Tibial artery (tissue), 4 donors: ENCODE results near the gene KRT78.

Source experiments
- DNase-seq, 2 donors: peaks; one replicate each; pipeline ENCODE4 v3.0.0-alpha.2; 2019
- H3K27ac ChIP-seq, 2 donors: fragments of 200-600 bp; sonication (generic) in 1 of 2; 1 replicate in 1 of 2; 2 replicates in 1 of 2; pipeline ENCODE4 v1.5.1; 2018 to 2019; ENCODE audit warnings: mild to moderate bottlenecking in 1 of 2
- H3K27me3 ChIP-seq, 2 donors: fragments of 200-600 bp; sonication (generic) in 1 of 2; one replicate each; pipeline versions ENCODE4 v1.5.1 to v1.6.0; 2016 to 2019
- H3K36me3 ChIP-seq, 3 donors: fragments of 200-600 bp; sonication (generic) in 2 of 3; one replicate each; pipeline ENCODE4 v1.5.1; 2016 to 2019; ENCODE audit warnings: mild to moderate bottlenecking in 2 of 3
- H3K4me1 ChIP-seq, 4 donors: fragments of 200-600 bp; sonication (generic) in 2 of 4; 1 replicate in 3 of 4; 2 replicates in 1 of 4; pipeline ENCODE4 v1.5.1; 2016 to 2019
- H3K4me3 ChIP-seq, 2 donors: fragments of 200-600 bp; sonication (generic) in 1 of 2; 1 replicate in 1 of 2; 2 replicates in 1 of 2; pipeline ENCODE4 v1.5.1; 2018 to 2019; ENCODE audit warnings: mild to moderate bottlenecking in 2 of 2
- H3K9me3 ChIP-seq, 3 donors: fragments of 200-600 bp; sonication (generic) in 1 of 3; one replicate each; pipeline ENCODE4 v1.5.1; 2016 to 2019
- intact Hi-C: fragments of 100-400 bp; cut with DNase I; formaldehyde crosslinking; loops from one replicate; pipeline ENCODE4 v1.15.0; 2023; ENCODE audit warnings: low total_unique reads
- TF ChIP-seq, protein P1 (sequence below), 2 experiments: fragments of 200-600 bp in 1 of 2; fragments of 450-650 bp in 1 of 2; IDR thresholded peaks; one replicate each; pipeline ENCODE4 v1.5.1; 2017 to 2019; ENCODE audit warnings: antibody characterized with exemption in 2 of 2, mild to moderate bottlenecking in 1 of 2, moderate library complexity in 1 of 2

KRT78 gene

DNA sequence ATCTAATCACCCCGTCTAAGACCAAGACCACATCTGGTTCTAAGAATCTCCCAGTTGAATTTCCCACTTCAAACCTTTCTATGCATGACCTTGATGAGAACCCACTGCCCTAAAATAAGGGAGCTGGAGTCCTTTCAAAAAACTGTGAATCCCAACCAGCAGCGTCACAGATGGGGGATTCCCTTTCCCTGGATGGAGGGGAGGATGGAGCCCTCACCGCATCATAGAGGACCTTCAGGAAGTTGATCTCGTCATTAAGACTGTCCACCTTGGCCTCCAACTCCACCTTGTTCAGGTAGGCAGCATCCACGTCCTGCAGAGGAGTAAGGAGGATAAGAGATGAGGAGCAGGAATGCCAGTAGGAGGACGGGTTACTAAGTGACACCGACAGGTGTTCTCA, 39.6 kb downstream of the KRT78 start:
- Histone ChIP-seq H3K4me1 (no peaks in the 10 kb centered on the region), H3K27me3 (peaks cover 0 to 6% of the 10 kb centered on the region in 2 donors), H3K9me3 (no peaks in the 10 kb centered on the region), H3K27ac (no peak overlapping the region), H3K4me3 (no peak overlapping the region), H3K36me3 (no peaks in the 10 kb centered on the region)
- DNase-seq, result no peak
- intact Hi-C loops, result no loop called here
- TF ChIP-seq, protein P1, sequence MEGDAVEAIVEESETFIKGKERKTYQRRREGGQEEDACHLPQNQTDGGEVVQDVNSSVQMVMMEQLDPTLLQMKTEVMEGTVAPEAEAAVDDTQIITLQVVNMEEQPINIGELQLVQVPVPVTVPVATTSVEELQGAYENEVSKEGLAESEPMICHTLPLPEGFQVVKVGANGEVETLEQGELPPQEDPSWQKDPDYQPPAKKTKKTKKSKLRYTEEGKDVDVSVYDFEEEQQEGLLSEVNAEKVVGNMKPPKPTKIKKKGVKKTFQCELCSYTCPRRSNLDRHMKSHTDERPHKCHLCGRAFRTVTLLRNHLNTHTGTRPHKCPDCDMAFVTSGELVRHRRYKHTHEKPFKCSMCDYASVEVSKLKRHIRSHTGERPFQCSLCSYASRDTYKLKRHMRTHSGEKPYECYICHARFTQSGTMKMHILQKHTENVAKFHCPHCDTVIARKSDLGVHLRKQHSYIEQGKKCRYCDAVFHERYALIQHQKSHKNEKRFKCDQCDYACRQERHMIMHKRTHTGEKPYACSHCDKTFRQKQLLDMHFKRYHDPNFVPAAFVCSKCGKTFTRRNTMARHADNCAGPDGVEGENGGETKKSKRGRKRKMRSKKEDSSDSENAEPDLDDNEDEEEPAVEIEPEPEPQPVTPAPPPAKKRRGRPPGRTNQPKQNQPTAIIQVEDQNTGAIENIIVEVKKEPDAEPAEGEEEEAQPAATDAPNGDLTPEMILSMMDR (IDR thresholded peaks at IDR 0.05), result no peak

DNA sequence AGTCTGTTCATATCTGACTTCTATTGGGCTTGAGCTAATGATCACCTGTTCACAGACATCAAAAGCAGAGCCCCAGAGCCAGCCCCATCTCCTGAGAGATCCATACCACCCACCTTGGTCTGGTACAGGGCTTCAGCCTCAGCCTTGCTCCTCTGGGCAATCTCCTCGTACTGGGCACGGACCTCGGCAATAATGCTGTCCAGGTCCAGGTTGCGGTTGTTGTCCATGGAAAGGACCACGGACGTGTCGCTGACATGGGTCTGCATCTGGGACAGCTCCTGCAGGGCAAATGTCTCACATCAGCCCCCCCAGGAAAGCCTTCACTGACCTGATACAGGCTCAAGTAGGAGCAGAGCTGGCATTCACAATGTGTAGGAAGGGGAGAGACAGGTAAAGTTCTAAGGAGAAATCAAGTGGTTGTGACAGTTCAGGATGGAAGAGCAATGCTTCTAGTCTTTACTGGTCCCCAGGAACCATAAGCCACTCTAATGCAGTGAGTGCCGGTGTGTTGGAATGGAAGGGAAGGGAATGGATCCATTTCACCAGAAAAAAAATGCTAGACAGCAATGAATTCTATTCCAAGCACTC, 40.1 kb downstream of the KRT78 start:
- no peak for DNase-seq
- peaks cover 0 to 6% of the 10 kb centered on the region in 2 donors for H3K27me3 ChIP-seq
- TF ChIP-seq, protein P1 (IDR thresholded peaks at IDR 0.05), result no peak
- intact Hi-C loops, result no loop called here
- no peaks in the 10 kb centered on the region for H3K36me3 ChIP-seq
- H3K4me1 ChIP-seq, result no peaks in the 10 kb centered on the region
- no peaks in the 10 kb centered on the region for H3K9me3 ChIP-seq
- H3K4me3 ChIP-seq, result no peak overlapping the region
- H3K27ac ChIP-seq, result no peak overlapping the region

DNA sequence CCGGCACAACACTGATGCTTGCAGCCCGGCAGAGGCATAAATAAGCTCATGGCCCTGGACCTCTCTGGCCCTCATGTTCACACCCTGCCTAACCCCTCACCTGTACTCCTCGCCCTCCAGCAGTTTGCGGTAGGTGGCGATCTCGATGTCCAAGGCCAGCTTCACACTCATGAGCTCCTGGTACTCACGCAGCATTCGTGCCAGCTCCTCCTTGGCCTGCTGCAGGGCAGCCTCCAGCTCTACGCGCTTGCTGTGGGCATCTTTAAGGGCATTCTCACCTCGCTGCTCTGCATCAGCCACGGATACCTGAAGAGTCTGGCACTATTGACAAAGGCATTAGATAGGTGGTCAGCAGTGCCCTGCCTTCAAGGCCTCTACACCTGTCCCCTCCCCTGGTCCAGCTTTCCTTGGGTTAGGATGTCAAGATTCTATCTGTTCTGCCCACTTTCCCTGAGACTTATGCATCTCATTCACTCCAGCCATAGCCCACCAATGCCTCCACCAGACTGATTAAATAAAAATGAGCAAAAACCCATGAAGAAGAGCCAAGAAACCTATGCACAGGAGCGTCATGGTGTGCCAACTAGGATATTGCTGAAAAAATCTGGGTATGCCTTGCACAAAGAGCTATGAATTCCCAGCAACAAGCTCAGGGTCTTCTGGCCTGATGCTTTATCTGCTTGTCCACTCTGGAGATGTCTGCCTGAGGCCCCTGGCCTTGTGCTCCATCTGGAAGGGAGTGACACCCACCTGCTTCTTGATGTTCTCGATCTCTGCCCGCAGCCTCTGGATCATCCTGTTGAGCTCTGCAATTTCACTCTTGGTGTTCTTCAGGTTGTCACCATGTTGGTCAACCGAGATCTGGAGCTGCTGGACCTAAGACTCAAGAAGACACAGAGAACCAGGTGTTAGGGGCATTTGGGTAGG, 41.0 kb downstream of the KRT78 start:
- H3K36me3 ChIP-seq, result no peaks in the 10 kb centered on the region
- H3K9me3 ChIP-seq, result no peaks in the 10 kb centered on the region
- no peak overlapping the region for H3K27ac ChIP-seq
- no peak for DNase-seq
- TF ChIP-seq, protein P1 (IDR thresholded peaks at IDR 0.05), result no peak
- H3K27me3 ChIP-seq, result peaks cover 0 to 6% of the 10 kb centered on the region in 2 donors
- no peaks in the 10 kb centered on the region for H3K4me1 ChIP-seq
- H3K4me3 ChIP-seq, result no peak overlapping the region
- intact Hi-C loops, result no loop called here

- Histone ChIP-seq H3K27ac (no peak overlapping the region), H3K4me1 (no peaks in the 10 kb centered on the region), H3K4me3 (no peak overlapping the region), H3K9me3 (no peaks in the 10 kb centered on the region), H3K36me3 (no peaks in the 10 kb centered on the region), H3K27me3 (peaks cover 0 to 6% of the 10 kb centered on the region in 2 donors)
- intact Hi-C loops, result no loop called here
- TF ChIP-seq, protein P1 (IDR thresholded peaks at IDR 0.05), result no peak
- DNase-seq, result no peak
Observed at GRCh38 chr12:52806821-52807543, 41.8 kb downstream of the KRT78 start.

- Histone ChIP-seq H3K36me3 (no peaks in the 10 kb centered on the region), H3K27me3 (peaks cover 0 to 6% of the 10 kb centered on the region in 2 donors), H3K9me3 (no peaks in the 10 kb centered on the region), H3K4me3 (no peak overlapping the region), H3K27ac (no peak overlapping the region), H3K4me1 (no peaks in the 10 kb centered on the region)
- intact Hi-C loops, result no loop called here
- DNase-seq, result no peak
- TF ChIP-seq, protein P1 (IDR thresholded peaks at IDR 0.05), result no peak
Observed at GRCh38 chr12:52806169-52806811, 42.5 kb downstream of the KRT78 start.
